ENCODE results near the gene XRCC3.

Gene XRCC3

DNA sequence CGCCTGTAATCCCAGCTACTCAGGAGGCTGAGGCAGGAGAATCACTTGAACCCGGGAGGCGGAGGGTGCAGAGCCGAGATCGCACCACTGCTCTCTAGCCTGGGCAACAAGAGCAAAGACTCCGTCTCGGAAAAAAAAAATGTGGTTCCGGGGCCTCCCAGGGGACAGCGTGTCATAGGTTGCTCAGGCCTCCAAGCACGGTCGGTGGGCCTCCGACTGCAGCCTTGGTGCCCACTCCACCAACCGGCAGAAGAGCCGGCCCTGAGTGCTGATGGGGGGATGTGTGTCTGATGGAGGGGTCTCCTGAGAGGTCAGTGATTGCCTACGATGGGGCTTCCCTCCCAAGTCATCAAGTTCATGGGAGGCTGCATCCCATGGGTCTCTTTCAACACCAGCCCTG lies 16.2 kb upstream of the XRCC3 start:
- DNase-seq (ENCODE audit: low spot score): no peak
- Histone ChIP-seq H3K4me3 (no peak overlapping the region), H3K27ac (no peak overlapping the region)
- TF ChIP-seq, protein P1, sequence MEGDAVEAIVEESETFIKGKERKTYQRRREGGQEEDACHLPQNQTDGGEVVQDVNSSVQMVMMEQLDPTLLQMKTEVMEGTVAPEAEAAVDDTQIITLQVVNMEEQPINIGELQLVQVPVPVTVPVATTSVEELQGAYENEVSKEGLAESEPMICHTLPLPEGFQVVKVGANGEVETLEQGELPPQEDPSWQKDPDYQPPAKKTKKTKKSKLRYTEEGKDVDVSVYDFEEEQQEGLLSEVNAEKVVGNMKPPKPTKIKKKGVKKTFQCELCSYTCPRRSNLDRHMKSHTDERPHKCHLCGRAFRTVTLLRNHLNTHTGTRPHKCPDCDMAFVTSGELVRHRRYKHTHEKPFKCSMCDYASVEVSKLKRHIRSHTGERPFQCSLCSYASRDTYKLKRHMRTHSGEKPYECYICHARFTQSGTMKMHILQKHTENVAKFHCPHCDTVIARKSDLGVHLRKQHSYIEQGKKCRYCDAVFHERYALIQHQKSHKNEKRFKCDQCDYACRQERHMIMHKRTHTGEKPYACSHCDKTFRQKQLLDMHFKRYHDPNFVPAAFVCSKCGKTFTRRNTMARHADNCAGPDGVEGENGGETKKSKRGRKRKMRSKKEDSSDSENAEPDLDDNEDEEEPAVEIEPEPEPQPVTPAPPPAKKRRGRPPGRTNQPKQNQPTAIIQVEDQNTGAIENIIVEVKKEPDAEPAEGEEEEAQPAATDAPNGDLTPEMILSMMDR (IDR thresholded peaks at IDR 0.05): no peak

DNA sequence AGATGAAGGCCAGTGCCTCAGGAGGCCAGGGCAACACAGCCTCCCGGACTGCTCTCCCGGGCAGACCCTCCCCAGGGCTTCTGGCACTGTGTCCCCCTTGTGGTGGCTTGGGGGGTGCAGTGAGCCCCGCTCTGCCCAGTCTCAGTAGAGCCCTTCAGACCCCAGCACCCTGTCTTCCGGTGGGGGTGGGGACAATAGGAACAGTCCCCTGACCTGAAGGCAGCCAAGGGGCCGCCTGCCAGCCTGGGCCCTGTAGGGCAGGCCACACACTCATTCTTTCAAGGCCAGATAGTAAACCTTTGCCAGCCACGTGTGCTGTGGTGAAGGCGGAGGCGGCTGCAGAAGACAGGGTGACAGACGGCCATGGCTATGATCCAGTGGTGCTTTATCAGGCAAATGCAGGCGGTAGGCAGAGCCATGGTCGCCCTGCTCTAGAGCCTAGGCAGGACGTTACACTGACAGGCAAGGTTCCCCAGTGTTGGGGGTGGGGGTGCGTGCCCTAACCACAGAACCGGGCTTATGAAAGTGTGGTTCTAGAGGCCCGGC lies 15.3 kb upstream of the XRCC3 start:
- TF ChIP-seq, protein P1 (IDR thresholded peaks at IDR 0.05): no peak
- Histone ChIP-seq H3K27ac (no peak overlapping the region), H3K4me3 (no peak overlapping the region)
- no peak for DNase-seq (ENCODE audit: low spot score)

DNA sequence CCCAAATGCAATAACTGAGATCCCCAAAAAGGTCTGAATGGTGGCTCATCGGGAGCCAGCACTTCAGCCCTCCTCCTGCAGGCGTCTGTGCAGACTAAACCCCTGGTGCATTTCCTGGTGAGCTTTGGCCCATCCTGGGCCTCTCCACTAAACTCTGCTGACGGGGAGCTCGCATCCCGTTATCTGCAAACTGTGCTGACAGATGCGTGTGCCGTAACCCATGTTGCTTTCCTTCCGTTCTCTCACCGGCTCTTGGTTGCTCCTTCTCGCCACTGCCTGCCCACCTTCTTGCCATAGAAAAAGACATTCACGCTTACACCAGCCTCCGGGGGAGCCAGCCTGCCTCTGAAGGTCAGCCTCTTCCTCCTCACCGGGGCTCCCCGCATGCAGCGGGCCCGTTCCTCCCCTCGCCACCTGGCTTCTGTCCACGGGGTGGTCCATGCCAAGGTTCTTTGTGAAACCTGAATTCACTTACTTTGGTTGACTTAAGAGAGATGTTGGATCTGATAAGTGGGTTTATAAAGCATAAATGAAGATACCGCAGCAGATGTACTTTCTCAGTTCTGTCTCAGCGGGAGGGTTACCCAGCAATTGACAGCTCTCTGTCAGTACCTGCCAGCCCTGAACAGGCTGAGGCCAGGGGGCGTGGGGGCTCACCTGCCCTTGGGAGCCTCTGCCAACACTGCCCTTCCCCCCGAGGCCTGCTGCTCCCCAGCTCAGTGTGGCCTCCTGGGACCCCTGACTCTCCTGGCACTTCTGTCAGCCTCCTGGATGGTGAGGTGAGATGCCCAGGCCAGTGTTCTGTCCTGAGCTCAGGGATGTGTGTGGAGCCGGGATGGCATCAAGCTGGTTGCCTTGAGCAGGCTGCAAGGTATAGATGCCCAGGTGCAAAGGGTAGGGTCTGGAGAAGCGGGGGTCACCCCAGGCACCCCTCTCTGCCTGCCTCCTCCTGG lies 14.5 kb upstream of the XRCC3 start:
- H3K4me3 ChIP-seq: no peak overlapping the region
- TF ChIP-seq, protein P1 (IDR thresholded peaks at IDR 0.05): no peak
- no peak for DNase-seq (ENCODE audit: low spot score)
- no peak overlapping the region for H3K27ac ChIP-seq

DNA sequence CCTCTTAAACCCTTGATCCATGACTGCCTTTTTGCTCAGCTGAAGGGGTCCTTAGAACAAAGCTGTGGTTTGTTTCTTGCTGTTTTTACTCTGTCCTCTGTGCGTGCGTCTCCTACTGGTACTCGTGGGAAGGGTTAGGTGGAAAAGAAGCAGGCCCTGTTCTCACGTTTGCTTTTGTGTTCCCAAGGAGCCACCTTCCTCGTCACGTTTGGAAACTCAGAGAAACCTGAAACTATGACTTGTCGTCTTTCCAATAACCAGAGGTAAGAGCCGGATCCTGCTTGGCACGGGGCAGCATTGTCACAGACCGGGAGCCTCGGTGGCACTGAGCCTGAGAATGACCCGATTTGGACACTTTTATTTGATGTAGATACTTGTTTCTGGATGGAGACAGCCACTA lies 13.5 kb upstream of the XRCC3 start:
- DNase-seq (ENCODE audit: low spot score): no peak
- TF ChIP-seq, protein P1 (IDR thresholded peaks at IDR 0.05): no peak
- no peak overlapping the region for H3K27ac ChIP-seq
- no peak overlapping the region for H3K4me3 ChIP-seq

DNA sequence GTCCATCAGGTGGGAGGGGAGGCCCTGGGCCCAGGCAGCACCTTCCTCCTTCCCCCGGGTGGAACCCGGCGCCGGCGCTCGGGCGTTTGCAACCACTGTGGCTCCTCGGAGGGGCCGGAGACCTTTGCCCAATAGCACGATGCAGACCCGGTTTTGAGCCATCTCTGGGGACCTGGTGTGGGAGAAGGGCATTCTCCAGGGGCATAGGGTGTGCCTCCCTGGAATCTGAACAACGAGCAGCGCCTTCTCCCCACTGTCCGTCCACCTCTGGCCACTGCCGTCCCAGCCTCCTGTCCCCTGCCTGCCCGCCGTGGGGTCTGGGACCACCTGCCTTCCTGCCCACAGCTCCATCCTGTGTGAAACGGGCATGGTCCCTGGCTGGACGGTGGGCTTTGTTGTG lies 12.9 kb upstream of the XRCC3 start:
- Histone ChIP-seq H3K27ac (no peak overlapping the region), H3K4me3 (no peak overlapping the region)
- DNase-seq (ENCODE audit: low spot score): no peak
- TF ChIP-seq, protein P1 (IDR thresholded peaks at IDR 0.05): no peak

DNA sequence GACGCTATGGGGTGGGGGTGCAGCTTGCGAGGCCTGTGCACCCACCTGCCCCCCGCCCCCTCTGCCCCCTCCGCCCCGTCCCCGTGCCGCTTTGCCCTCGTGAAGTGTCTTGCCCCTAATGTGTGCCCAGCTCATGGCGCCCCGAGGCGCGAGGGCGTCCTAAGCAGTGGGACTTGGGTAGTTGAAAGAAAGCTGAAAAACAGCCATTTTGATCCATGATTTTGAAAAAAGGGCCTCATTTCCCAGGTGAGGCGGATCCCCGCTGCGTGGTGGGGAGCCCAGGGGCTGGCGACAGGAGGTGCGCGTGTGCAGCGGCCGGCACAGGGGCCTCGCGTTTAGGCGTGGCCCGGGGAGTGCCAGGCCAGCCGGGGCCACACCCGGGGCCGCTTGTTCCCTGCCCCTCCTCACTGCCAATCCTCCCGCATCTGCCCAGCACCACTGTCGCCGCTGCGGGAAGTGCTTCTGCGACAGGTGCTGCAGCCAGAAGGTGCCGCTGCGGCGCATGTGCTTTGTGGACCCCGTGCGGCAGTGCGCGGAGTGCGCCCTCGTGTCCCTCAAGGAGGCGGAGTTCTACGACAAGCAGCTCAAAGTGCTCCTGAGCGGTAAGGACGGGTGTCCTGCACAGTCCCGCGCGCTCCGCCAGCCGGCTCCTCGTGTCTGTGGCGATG lies 12.2 kb upstream of the XRCC3 start:
- H3K27ac ChIP-seq: no peak overlapping the region
- H3K4me3 ChIP-seq: no peak overlapping the region
- DNase-seq (ENCODE audit: low spot score): no peak
- TF ChIP-seq, protein P1 (IDR thresholded peaks at IDR 0.05): no peak
